Measurements from ENCODE around the gene OSBPL6. TPM values are rescaled to one million over a fixed set of nuclear protein-coding genes. Genes with fewer than 3 reads are reported as not detected.

Gene OSBPL6
- total and polyA plus RNA-seq, 2 donors (not counting 1 experiment from before 2014, with no cell fraction given), result 0.06 TPM; not detected in 1

- H3K27me3 ChIP-seq (replicated peaks in 1 of 4; ENCODE audit: control extremely low read depth in 1 of 4, control insufficient read depth in 3 of 4, insufficient read depth in 4 of 4, low read length in 3 of 4), result peaks cover 0 to 3% (median 0%) of the 10 kb centered on the region in 4 experiments
- POLR2A ChIA-PET, result no interaction called here
- no peak overlapping the region for H3K27ac ChIP-seq (ENCODE audit: low read length in 2 of 2)
- peaks cover 7% of the 10 kb centered on the region for H3K27me3 Mint-ChIP-seq
- H4K20me1 ChIP-seq (ENCODE audit: control insufficient read depth, insufficient read depth, low read length, poor library complexity, severe bottlenecking), result no peaks in the 10 kb centered on the region
- no peak overlapping the region for H3K9ac ChIP-seq (ENCODE audit: low read length)
- H3K9me3 Mint-ChIP-seq (ENCODE audit: insufficient read depth), result no peaks in the 10 kb centered on the region
- TF ChIP-seq EZH2 (IDR thresholded peaks at IDR 0.05; ENCODE audit: borderline replicate concordance, insufficient read depth, low read depth, low read length, poor library complexity, severe bottlenecking), result no peak
- no peak for TF ChIP-seq CTCF (IDR thresholded peaks at IDR 0.05)
- no peak for DNase-seq
- intact Hi-C loops (cut with micrococcal nuclease), result no loop called here
- H3K79me2 ChIP-seq (ENCODE audit: control insufficient read depth, insufficient read depth, low read length), result no peaks in the 10 kb centered on the region
- no peak overlapping the region for H3K27ac Mint-ChIP-seq
- no peaks in the 10 kb centered on the region for H3K9me3 ChIP-seq (ENCODE audit: control extremely low read depth in 1 of 3, control insufficient read depth in 2 of 3, insufficient read depth in 1 of 3, low read length in 2 of 3)
- WGBS (ENCODE audit: insufficient coverage), result 100% methylated on average over 3 of the region's 7 CpGs
- no peaks in the 10 kb centered on the region for H3K36me3 ChIP-seq (replicated peaks in 1 of 2; ENCODE audit: control extremely low read depth in 1 of 2, control insufficient read depth in 1 of 2, extremely low read depth in 1 of 2, insufficient read depth in 2 of 2, low read length in 1 of 2)
- CTCF ChIA-PET, result no interaction called here
- H3K4me3 Mint-ChIP-seq, result no peak overlapping the region
- H3K4me2 ChIP-seq (replicated peaks; ENCODE audit: low read depth, low read length, poor library complexity, severe bottlenecking), result no peak overlapping the region
- no peaks in the 10 kb centered on the region for H3K4me1 ChIP-seq (ENCODE audit: control insufficient read depth in 2 of 2, insufficient read depth in 2 of 2, low read length in 2 of 2)
- no peaks in the 10 kb centered on the region for H3K4me1 Mint-ChIP-seq
- H2AFZ ChIP-seq (ENCODE audit: insufficient read depth, low read depth, low read length, poor library complexity, severe bottlenecking), result no peak overlapping the region
- no peak overlapping the region for H3K4me3 ChIP-seq (ENCODE audit: control extremely low read depth in 1 of 5, extremely low read depth in 1 of 5, insufficient read depth in 1 of 5, low read depth in 2 of 5, low read length in 4 of 5)
- no peak for ATAC-seq (ENCODE audit: low read depth)
Measured at GRCh38 chr2:178251151-178251955, 57.0 kb downstream of the OSBPL6 start.

DNA sequence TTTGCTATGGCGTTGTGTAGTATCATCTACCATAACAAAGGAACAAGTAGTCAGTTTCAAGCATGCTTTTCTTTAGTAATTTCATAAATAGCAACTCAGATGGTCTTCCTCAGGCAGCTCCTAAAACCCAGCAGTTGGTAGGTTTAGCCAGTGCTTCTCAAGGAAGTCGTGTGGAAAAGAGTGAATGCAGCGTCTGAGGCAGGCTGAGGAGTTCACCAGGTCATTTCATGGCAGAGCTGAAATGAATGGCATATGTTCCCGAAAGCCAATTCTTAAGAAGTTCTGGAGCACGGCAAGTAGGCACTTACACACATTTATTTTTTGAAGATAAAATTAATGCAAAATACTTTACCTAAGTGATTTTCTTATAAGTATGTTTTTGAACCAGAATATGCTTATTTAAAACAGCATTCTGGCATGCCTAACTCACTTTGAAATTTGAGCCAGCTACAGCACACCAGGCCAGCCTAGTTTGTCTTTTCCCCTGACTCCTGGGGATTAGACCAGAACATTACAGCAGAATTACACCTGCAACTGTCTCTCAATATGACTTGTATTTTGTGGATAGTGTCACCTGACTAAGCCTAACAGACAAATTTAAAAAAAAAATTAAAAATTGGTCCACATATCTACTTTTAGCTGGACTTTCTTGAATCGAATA is 62.2 kb downstream of the OSBPL6 start:
- Mint-ChIP-seq H3K4me3 (no peak overlapping the region), H3K4me1 (no peaks in the 10 kb centered on the region), H3K27me3 (peaks cover 5% of the 10 kb centered on the region), H3K27ac (no peak overlapping the region), H3K9me3 (ENCODE audit: insufficient read depth) (no peaks in the 10 kb centered on the region)
- Histone ChIP-seq H3K4me1 (ENCODE audit: control insufficient read depth in 2 of 2, insufficient read depth in 2 of 2, low read length in 2 of 2) (no peaks in the 10 kb centered on the region), H3K36me3 (replicated peaks in 1 of 2; ENCODE audit: control extremely low read depth in 1 of 2, control insufficient read depth in 1 of 2, extremely low read depth in 1 of 2, insufficient read depth in 2 of 2, low read length in 1 of 2) (no peaks in the 10 kb centered on the region), H3K27ac (ENCODE audit: low read length in 2 of 2) (no peak overlapping the region), H3K9ac (ENCODE audit: low read length) (no peak overlapping the region), H4K20me1 (ENCODE audit: control insufficient read depth, insufficient read depth, low read length, poor library complexity, severe bottlenecking) (no peaks in the 10 kb centered on the region), H3K27me3 (replicated peaks in 1 of 4; ENCODE audit: control extremely low read depth in 1 of 4, control insufficient read depth in 3 of 4, insufficient read depth in 4 of 4, low read length in 3 of 4) (no peaks in the 10 kb centered on the region), H2AFZ (ENCODE audit: insufficient read depth, low read depth, low read length, poor library complexity, severe bottlenecking) (no peak overlapping the region), H3K4me2 (replicated peaks; ENCODE audit: low read depth, low read length, poor library complexity, severe bottlenecking) (no peak overlapping the region), H3K79me2 (ENCODE audit: control insufficient read depth, insufficient read depth, low read length) (no peaks in the 10 kb centered on the region), H3K9me3 (ENCODE audit: control extremely low read depth in 1 of 3, control insufficient read depth in 2 of 3, insufficient read depth in 1 of 3, low read length in 2 of 3) (no peaks in the 10 kb centered on the region), H3K4me3 (ENCODE audit: control extremely low read depth in 1 of 5, extremely low read depth in 1 of 5, insufficient read depth in 1 of 5, low read depth in 2 of 5, low read length in 4 of 5) (no peak overlapping the region)
- intact Hi-C loops (cut with micrococcal nuclease), result no loop called here
- DNase-seq (no peak), ATAC-seq (ENCODE audit: low read depth) (no peak)
- ChIA-PET POLR2A (no interaction called here), CTCF (no interaction called here)
- TF ChIP-seq CTCF (IDR thresholded peaks at IDR 0.05) (no peak), EZH2 (IDR thresholded peaks at IDR 0.05; ENCODE audit: borderline replicate concordance, insufficient read depth, low read depth, low read length, poor library complexity, severe bottlenecking) (no peak)
- 88% methylated on average over 3 of the region's 6 CpGs for WGBS (ENCODE audit: insufficient coverage)
